ENCODE data around the gene CCL4.
"Not testable (repeated sequence)": the region's sequence is repeated elsewhere in the genome, so short reads cannot be mapped to it uniquely, and the experiment has no call there.

Gene CCL4

DNA sequence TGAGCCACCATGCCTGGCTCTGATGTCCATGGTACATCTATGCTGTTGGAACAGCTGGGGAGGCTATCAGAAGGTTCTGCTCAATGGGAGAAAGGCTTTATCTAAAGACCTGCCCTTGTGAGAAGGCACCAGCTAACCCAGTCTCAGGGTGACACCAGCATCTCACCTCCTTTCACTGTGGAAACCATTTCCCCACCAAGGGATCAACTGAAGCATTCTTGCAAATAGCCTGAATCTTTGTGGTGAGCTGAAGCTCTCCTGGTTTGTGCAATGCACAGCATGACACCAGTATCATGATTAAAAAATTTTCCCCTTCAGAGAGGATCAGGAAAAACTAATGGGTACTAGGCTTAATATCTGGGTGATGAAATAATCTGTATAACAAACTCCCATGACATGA, 34.5 kb upstream of the CCL4 start:
- Histone ChIP-seq H3K9ac (no peak overlapping the region), H3K36me3 (no peaks in the 10 kb centered on the region), H3K27ac (no peak overlapping the region), H3K4me1 (0 out of 2 replicates have a peak, but pooled peaks cover 5% of the 10 kb centered on the region), H3K9me3 (0 out of 2 replicates have a peak, but pooled peaks cover 1% of the 10 kb centered on the region), H3K4me2 (no peak overlapping the region), H3K4me3 (no peak overlapping the region), H3K27me3 (no peaks in the 10 kb centered on the region), H4K20me1 (no peaks in the 10 kb centered on the region)
- no peak for TF ChIP-seq Cebpa-rat (IDR thresholded peaks at IDR 0.05)

DNA sequence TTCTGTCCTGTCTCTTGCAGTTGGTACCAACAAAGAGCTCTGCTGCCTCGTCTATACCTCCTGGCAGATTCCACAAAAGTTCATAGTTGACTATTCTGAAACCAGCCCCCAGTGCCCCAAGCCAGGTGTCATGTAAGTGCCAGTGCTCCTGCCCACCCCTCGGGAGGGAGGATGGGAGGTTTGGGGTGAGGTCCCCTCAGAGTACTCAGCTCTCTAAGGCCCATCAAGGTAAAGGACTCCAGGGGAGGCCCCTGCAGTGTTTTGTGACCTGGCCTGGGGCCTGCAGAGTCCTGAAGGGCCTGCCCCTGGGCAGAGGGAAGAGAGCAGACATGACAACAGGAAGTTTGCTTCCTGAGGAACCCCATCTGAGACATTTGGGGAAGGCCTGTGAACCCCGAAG, 33.2 kb upstream of the CCL4 start:
- Histone ChIP-seq H3K4me2 (no peak overlapping the region), H3K4me3 (no peak overlapping the region)
- no peak for TF ChIP-seq Cebpa-rat (IDR thresholded peaks at IDR 0.05)

DNA sequence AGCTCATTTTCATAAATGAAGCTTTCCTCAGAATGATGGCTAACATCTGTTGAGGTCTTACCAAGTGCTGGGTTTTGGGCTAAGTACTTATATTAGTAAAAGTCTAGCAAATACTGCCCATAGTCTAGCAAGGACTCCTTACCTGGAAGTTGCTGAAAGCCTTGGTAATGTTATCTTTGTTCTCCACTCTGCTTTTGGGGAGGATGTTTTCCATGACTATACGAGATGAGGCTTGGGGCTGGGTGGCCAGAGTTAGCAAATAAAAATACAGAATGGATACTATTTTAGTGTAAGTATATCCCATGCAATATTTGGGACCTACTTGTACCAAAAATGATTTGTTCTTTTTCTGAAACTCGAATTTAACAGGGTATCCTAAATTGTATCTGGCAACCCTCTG, 31.9 kb upstream of the CCL4 start:
- Histone ChIP-seq H3K4me3 (no peak overlapping the region), H3K4me1 (0 out of 2 replicates have a peak, but pooled peaks cover 5% of the 10 kb centered on the region), H3K9me3 (no peaks in the 10 kb centered on the region), H3K4me2 (no peak overlapping the region), H3K27ac (no peak overlapping the region), H3K9ac (no peak overlapping the region), H3K36me3 (no peaks in the 10 kb centered on the region), H3K27me3 (no peaks in the 10 kb centered on the region), H4K20me1 (no peaks in the 10 kb centered on the region)
- TF ChIP-seq Cebpa-rat (IDR thresholded peaks at IDR 0.05), result no peak

More for the DNA sequence above, 33.2 kb upstream of the CCL4 start:
- Histone ChIP-seq H3K9me3 (no peaks in the 10 kb centered on the region), H3K27me3 (no peaks in the 10 kb centered on the region), H4K20me1 (no peaks in the 10 kb centered on the region), H3K4me1 (0 out of 2 replicates have a peak, but pooled peaks cover 5% of the 10 kb centered on the region), H3K9ac (no peak overlapping the region), H3K36me3 (no peaks in the 10 kb centered on the region), H3K27ac (no peak overlapping the region)

DNA sequence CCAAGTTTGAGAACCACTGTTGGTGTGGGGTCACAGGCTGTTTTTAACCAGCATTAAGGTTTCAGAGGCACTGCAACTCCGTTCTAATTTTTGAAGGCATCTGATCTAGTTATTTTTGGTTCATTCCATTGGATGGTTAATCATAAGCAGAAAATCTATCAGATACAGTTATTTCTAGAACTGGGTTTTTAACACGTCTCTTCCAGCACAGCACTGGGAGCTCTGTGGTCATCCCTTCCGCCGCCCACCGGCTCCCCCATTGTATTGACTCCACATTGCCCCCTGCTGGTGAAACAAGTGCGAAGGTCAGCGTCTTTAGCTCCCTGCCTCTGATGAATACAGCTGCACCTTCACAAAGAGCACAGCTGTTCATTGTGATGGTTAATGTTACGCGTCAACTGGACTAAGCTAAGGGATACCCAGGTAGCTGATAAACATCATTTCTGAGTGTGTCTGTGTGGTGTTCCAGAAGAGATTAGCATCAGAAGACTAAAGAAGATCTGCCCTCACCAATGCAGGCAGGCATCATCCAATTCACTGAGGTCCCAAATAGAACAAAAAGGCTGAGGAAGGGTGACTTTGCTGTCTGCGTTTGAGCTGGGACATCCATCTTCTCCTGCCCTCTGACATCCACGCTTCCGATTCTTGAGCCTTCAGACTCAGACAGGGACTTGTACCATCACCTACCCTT, 31.1 kb upstream of the CCL4 start:
- peak overlapping the region; percentile 8; the same call in 1 of the 2 replicates for H3K4me2 ChIP-seq
- no peak for TF ChIP-seq Cebpa-rat (IDR thresholded peaks at IDR 0.05)
- H3K27ac ChIP-seq, result no peak overlapping the region
- no peak overlapping the region for H3K9ac ChIP-seq
- peaks cover 6% of the 10 kb centered on the region; the same call in 1 of the 2 replicates for H3K9me3 ChIP-seq
- H3K27me3 ChIP-seq, result no peaks in the 10 kb centered on the region
- H3K36me3 ChIP-seq, result no peaks in the 10 kb centered on the region
- no peaks in the 10 kb centered on the region for H4K20me1 ChIP-seq
- 0 out of 2 replicates have a peak, but pooled peaks cover 5% of the 10 kb centered on the region for H3K4me1 ChIP-seq
- no peak overlapping the region for H3K4me3 ChIP-seq

DNA sequence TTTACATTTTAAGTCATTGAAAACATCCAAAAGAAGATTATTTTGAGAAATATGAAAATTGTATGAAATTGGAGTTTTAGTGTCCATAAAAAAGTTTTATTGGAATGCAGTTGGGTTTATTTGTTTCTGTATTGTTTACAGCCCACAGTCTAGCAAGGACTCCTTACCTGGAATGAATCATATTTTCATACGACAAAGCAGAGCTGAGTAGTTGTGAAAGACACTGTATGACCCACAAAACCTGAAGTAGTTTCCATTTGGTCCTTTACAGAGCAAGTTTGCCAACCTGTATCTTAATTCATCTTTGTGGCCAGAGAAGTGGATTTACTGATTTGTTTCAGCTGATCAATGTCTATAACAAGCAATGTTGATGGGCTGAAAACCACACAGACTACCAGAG, 29.3 kb upstream of the CCL4 start:
- no peak overlapping the region for H3K27ac ChIP-seq
- no peak overlapping the region for H3K4me3 ChIP-seq
- no peaks in the 10 kb centered on the region for H4K20me1 ChIP-seq
- H3K27me3 ChIP-seq, result no peaks in the 10 kb centered on the region
- H3K9ac ChIP-seq, result no peak overlapping the region
- H3K36me3 ChIP-seq, result no peaks in the 10 kb centered on the region
- peaks cover 6% of the 10 kb centered on the region; the same call in 1 of the 2 replicates for H3K9me3 ChIP-seq
- 0 out of 2 replicates have a peak, but pooled peaks cover 5% of the 10 kb centered on the region for H3K4me1 ChIP-seq
- no peak overlapping the region for H3K4me2 ChIP-seq
- TF ChIP-seq Cebpa-rat (IDR thresholded peaks at IDR 0.05), result no peak

DNA sequence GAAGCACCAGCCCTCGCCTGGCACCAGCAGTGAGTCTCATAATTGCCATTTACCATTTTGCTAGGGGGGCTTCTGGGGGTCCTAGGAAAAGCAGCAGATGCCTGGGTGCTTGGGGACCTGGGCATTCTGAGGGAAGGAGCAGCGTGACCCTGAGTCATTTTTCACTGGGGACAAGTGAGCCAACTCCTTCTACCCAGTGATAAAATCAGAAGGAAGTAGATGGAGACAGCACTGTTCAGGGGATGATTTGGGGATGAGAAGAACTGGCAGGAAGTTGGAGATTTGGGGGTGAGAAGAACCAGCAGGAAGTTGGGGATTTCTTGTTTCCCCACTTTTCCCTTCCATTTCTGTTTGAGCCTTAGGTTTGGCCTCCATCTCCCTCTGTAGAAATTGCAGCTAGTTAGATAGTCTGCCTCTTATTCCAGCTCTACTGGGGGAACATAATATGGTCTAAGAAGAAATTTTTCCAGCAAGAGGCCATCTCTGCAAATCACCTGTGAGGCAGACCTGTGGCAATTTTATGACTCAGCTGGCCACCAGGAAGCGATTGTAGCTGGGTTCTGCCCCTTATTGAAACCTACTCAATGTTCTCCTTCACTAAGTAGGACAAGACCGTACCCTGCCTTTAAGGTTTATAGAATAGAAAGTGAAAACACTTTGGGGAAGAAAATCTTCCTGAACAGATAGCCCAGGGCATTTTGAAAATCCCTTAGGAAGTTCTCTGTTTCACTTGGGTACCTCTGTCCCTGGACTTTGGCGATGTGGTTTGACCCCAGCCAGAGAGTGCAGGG, 21.8 kb upstream of the CCL4 start:
- not testable (repeated sequence) for H4K20me1 ChIP-seq, H3K36me3 ChIP-seq, H3K9me3 ChIP-seq, H3K27me3 ChIP-seq
- H3K4me3 ChIP-seq, result peak overlapping the region; percentile 41; the same call in 1 of the 2 replicates
- peak overlapping the region; percentile 63; the same call in 1 of the 2 replicates for H3K9ac ChIP-seq
- peaks cover 36% of the 10 kb centered on the region for H3K4me1 ChIP-seq
- H3K4me2 ChIP-seq, result peak overlapping the region; percentile 89
- peak overlapping the region; percentile 81 for H3K27ac ChIP-seq

DNA sequence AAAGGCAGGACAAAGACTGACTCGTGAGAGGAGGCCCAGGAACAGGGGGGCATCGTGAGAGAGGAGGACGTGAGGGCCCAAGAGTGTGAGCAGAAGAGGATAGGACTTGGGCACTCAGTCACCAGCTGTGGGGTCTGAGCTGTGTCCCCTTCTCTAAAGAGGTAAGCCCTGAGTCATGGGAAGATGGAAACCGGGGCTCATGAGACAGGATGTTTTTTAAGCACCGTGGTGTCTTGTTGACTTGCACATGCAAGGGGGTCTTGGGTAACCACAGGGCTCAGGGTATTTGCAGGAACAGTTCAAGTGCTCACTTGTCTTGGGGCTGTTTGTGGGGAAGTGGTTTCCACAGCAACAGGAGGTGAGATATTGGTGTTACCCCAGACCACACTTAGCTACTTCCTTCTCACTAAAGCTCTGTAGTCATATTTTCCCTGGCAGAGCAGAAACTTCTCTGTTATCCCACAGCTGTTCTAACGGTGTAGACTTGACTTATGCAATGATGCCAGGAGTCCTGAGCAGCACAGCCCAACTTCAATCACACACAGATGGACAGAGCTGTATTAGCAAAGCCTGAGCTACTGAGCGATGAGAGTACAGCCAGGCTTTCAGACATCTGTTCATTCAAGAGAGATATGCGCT, 21.0 kb upstream of the CCL4 start:
- H3K36me3 ChIP-seq, result not testable (repeated sequence)

DNA sequence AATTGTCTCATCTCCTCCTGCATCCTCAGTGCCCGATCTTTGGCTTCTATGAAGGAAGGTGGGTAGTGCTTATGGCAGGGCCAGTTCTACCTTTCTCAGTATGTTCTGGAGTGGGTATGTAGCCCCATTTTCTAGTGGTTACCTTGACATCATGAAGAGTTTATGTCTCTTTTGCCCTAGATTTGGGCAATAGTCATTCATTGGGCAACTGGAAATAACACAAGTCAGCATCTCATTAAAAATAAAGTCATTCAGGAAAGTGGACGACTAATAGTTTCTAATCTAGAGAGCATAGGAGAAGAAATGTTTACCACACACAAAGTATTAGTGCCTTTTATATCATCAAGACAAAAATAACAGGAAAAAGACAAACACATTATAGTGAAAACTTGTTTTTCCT, 19.9 kb upstream of the CCL4 start:
- not testable (repeated sequence) for H3K4me2 ChIP-seq, H3K9ac ChIP-seq, H3K4me3 ChIP-seq, H3K27ac ChIP-seq, H3K27me3 ChIP-seq, H4K20me1 ChIP-seq, H3K9me3 ChIP-seq, H3K36me3 ChIP-seq
- peaks cover 45% of the 10 kb centered on the region for H3K4me1 ChIP-seq

More for the DNA sequence above, 21.0 kb upstream of the CCL4 start:
- H3K9me3 ChIP-seq, H4K20me1 ChIP-seq, H3K27me3 ChIP-seq: not testable (repeated sequence)
- peak overlapping the region; percentile 89 for H3K4me2 ChIP-seq
- peak overlapping the region; percentile 81 for H3K27ac ChIP-seq
- H3K4me1 ChIP-seq, result peaks cover 36% of the 10 kb centered on the region
- peak overlapping the region; percentile 63; the same call in 1 of the 2 replicates for H3K9ac ChIP-seq
- H3K4me3 ChIP-seq, result peak overlapping the region; percentile 41; the same call in 1 of the 2 replicates

DNA sequence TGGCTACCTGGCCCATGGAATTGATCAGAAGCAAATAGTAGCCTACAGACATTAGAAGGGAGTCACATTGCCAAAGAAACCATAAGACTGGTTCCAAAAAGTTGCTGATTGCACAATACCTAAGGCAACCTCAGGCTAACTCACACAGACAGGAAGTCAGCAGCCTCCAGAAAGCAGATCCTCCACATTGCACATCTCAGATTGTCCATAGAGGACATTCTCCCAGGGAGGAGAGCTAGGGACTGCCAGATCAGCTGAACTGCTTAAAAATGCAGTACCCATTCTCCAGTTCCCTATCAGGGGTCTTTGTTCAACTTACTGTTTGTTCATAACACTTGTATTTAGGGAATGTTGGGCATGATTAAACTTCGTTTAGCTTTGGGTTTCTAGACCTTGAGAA, 17.9 kb upstream of the CCL4 start:
- no peak overlapping the region for H3K4me3 ChIP-seq
- H3K4me1 ChIP-seq, result peaks cover 65% of the 10 kb centered on the region
- H3K27ac ChIP-seq, result no peak overlapping the region
- no peaks in the 10 kb centered on the region for H3K36me3 ChIP-seq
- TF ChIP-seq Cebpa-rat (IDR thresholded peaks at IDR 0.05), result peak; percentile 97
- no peaks in the 10 kb centered on the region for H3K27me3 ChIP-seq
- H3K4me2 ChIP-seq, result peak overlapping the region; percentile 7; the same call in 1 of the 2 replicates
- H3K9me3 ChIP-seq, result no peaks in the 10 kb centered on the region
- no peak overlapping the region for H3K9ac ChIP-seq
- no peaks in the 10 kb centered on the region for H4K20me1 ChIP-seq

DNA sequence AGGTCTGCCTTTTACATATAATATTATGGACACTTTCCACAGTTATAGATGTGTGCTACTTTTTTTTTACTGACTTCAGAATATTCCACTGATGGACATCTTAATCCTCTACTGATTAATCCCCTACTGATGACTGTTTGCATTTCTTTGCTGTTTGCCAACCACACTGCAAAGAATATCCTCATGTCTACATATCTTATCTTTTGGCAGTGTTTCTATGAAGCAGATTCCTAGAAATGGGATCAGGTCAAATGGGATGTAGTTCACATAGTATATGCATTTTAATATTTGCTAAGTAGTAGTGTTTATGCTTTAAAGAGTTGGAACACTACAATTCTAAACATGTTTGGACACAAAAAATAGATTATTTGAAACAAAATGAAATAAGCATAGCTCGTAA, 16.8 kb upstream of the CCL4 start:
- Histone ChIP-seq H3K36me3 (no peaks in the 10 kb centered on the region), H3K27me3 (no peaks in the 10 kb centered on the region), H3K4me1 (peaks cover 66% of the 10 kb centered on the region), H3K27ac (no peak overlapping the region), H3K9me3 (no peaks in the 10 kb centered on the region), H3K4me3 (no peak overlapping the region), H3K4me2 (no peak overlapping the region), H4K20me1 (no peaks in the 10 kb centered on the region), H3K9ac (no peak overlapping the region)
- TF ChIP-seq Cebpa-rat (IDR thresholded peaks at IDR 0.05), result no peak

DNA sequence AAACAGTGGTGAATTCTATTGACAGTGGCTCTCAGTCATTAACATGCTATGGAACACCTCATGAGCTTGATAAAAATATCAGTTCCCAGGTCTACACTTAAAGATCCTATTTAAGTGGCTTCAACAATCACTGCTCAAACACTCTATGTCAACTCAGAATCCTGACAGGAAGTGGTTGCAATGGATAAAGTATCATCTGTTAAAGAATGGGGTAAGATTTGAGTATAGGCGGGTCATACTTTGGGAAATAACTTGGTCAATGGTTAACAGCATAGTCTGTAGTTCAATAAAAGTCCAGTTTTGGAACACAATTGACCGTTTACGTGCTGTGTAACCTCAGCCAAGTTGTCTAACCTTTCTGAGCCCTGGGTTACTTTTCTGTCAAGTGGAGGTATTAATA, 16.2 kb upstream of the CCL4 start:
- not testable (repeated sequence) for H3K4me2 ChIP-seq, H3K27ac ChIP-seq, H4K20me1 ChIP-seq, H3K9ac ChIP-seq, H3K36me3 ChIP-seq, H3K27me3 ChIP-seq, H3K9me3 ChIP-seq, H3K4me3 ChIP-seq
- peaks cover 66% of the 10 kb centered on the region for H3K4me1 ChIP-seq

DNA sequence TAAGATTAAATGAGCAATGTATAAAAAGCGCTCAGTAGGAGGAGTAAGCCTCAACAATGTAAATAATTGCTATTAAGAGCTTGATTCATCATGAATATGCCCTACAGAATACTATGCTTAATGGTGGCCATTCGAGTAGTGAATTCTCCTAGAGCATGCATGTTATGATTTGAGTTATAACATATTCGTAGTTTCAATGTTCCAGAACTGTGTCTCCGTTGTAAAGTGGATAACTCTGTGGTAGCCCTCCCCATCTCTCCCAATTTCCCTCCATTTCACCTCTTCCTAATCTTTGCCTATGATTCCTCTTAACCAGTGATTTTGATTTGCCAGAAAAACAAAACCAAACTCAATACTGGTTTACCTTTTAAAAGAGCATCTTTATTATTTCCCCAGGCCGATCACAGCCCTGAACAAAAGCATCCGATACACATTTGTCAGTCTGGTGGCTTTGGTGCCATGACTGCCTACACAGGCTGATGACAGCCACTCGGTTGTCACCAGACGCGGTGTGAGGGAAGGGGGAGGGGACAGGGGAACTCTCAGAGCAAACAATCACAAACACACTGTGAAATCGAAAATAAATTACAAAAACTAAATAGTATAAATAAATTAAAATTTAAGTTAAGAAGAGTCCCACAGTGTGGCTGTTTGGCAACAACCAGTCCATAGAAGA, 15.6 kb upstream of the CCL4 start:
- Histone ChIP-seq H3K4me2 (peak overlapping the region; percentile 82), H3K4me1 (peaks cover 65% of the 10 kb centered on the region)
- H3K4me3 ChIP-seq, H3K27me3 ChIP-seq, H3K27ac ChIP-seq, H3K9ac ChIP-seq, H3K9me3 ChIP-seq, H4K20me1 ChIP-seq, H3K36me3 ChIP-seq: not testable (repeated sequence)
